Measurements from ENCODE around the gene SPRTN.
"Not testable (repeated sequence)": the region's sequence is repeated elsewhere in the genome, so short reads cannot be mapped to it uniquely, and the experiment has no call there.

DNA sequence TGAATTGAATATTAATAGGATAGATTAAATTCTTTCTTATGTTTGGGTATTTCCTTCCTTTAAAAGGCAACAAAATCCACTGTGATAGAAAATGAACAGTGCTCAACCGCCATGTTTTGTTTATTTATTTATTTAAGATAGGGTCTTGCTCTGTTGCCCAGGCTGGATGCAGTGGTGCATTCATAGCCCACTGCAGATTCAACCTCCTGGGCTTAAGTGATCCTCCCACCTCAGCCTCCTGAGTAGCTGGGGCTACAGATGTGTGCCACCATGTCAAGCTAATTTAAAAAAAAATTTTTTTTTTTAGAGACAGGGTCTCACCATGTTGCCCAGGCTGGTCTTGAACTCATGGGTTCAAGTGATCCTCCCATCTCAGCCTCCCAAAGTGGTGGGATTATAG is 10.8 kb downstream of the SPRTN start:
- not testable (repeated sequence) for TF ChIP-seq ARNTL (CRISPR knock-in tag; IDR thresholded peaks at IDR 0.05; ENCODE audit: borderline replicate concordance, low read depth); RARB (CRISPR knock-in tag; IDR thresholded peaks at IDR 0.05); CSDC2 (CRISPR knock-in tag; IDR thresholded peaks at IDR 0.05); ZFP30 (CRISPR knock-in tag; IDR thresholded peaks at IDR 0.05)
- TF ChIP-seq, protein P1, sequence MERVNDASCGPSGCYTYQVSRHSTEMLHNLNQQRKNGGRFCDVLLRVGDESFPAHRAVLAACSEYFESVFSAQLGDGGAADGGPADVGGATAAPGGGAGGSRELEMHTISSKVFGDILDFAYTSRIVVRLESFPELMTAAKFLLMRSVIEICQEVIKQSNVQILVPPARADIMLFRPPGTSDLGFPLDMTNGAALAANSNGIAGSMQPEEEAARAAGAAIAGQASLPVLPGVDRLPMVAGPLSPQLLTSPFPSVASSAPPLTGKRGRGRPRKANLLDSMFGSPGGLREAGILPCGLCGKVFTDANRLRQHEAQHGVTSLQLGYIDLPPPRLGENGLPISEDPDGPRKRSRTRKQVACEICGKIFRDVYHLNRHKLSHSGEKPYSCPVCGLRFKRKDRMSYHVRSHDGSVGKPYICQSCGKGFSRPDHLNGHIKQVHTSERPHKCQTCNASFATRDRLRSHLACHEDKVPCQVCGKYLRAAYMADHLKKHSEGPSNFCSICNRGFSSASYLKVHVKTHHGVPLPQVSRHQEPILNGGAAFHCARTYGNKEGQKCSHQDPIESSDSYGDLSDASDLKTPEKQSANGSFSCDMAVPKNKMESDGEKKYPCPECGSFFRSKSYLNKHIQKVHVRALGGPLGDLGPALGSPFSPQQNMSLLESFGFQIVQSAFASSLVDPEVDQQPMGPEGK (CRISPR knock-in tag; IDR thresholded peaks at IDR 0.05; ENCODE audit: borderline replicate concordance): not testable (repeated sequence)
- TF ChIP-seq, protein P2, sequence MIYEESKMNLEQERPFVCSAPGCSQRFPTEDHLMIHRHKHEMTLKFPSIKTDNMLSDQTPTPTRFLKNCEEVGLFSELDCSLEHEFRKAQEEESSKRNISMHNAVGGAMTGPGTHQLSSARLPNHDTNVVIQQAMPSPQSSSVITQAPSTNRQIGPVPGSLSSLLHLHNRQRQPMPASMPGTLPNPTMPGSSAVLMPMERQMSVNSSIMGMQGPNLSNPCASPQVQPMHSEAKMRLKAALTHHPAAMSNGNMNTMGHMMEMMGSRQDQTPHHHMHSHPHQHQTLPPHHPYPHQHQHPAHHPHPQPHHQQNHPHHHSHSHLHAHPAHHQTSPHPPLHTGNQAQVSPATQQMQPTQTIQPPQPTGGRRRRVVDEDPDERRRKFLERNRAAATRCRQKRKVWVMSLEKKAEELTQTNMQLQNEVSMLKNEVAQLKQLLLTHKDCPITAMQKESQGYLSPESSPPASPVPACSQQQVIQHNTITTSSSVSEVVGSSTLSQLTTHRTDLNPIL (CRISPR knock-in tag; IDR thresholded peaks at IDR 0.05; ENCODE audit: low read depth): not testable (repeated sequence)
